Putamen (tissue), 1 donor: ENCODE results near the gene KRT1.
A peak's percentile ranks its signal among the peaks of the same experiment; 100 is the strongest.

Experiments
- DNase-seq: peaks from one replicate; pipeline ENCODE4 v3.0.0-alpha.2; 2016; ENCODE audit warnings: low spot score

The KRT1 gene

GRCh38 chr12:52634266-52635056 lies 45.7 kb downstream of the KRT1 start:
- DNase-seq: peak; percentile 68

- DNase-seq: no peak
Measured at GRCh38 chr12:52633383-52633782, 46.8 kb downstream of the KRT1 start.

GRCh38 chr12:52632656-52633055 lies 47.6 kb downstream of the KRT1 start:
- DNase-seq: no peak

GRCh38 chr12:52631676-52632459 lies 48.3 kb downstream of the KRT1 start:
- DNase-seq: no peak

- no peak for DNase-seq
Measured at GRCh38 chr12:52631264-52631663, 48.9 kb downstream of the KRT1 start.

GRCh38 chr12:52630599-52631200 lies 49.5 kb downstream of the KRT1 start:
- DNase-seq: no peak

GRCh38 chr12:52630008-52630500 lies 50.2 kb downstream of the KRT1 start:
- no peak for DNase-seq

GRCh38 chr12:52629281-52630007 lies 50.8 kb downstream of the KRT1 start:
- DNase-seq: no peak

- no peak for DNase-seq
Measured at GRCh38 chr12:52628841-52629240, 51.4 kb downstream of the KRT1 start.

- no peak for DNase-seq
Measured at GRCh38 chr12:52628111-52628507, 52.1 kb downstream of the KRT1 start.

- DNase-seq: no peak
Measured at GRCh38 chr12:52627395-52628110, 52.7 kb downstream of the KRT1 start.
